GM12878 (cell line): ENCODE measurements around the gene GALK2. TPM values are rescaled to one million over a fixed set of nuclear protein-coding genes. Genes with fewer than 3 reads are reported as not detected.

ENCODE experiments used
- ATAC-seq: fragments of 200-7000 bp; cut with Tn5 transposase; 3 replicates; pipeline ENCODE4 v1.9.1; 2020; ENCODE audit warnings: mild to moderate bottlenecking, moderate library complexity
- BruUV-seq: library from RNA; stranded (reverse); fragments of 400-500 nt; replicated peaks from 2 replicates; lab custom pipeline; 2021; lab: Mats Ljungman, UMichigan
- CTCF ChIA-PET: fragments of 300-600 bp; sonication (Branson Sonifier 250); formaldehyde crosslinking; extraction: SDS; loops from one replicate; lab custom pipeline; 2021; ENCODE audit warnings: inconsistent platforms; lab: Yijun Ruan, JAX
- POLR2A ChIA-PET: fragments of 350-600 bp; formaldehyde crosslinking; extraction: SDS; loops from one replicate; lab custom pipeline; 2021; ENCODE audit warnings: inconsistent platforms; lab: Charles Lee
- RAD21 ChIA-PET: fragments of 300-600 bp; sonication (Branson Sonifier 250); formaldehyde crosslinking; loops from one replicate; lab custom pipeline; 2023; ENCODE audit warnings: antibody characterized with exemption; ENCODE audit not compliant: unreplicated experiment; lab: Charles Lee
- SMC1A ChIA-PET: fragments of 300-600 bp; sonication (Branson Sonifier 250); formaldehyde crosslinking; loops from one replicate; lab custom pipeline; 2023; ENCODE audit not compliant: unreplicated experiment, uncharacterized antibody; lab: Charles Lee
- DNase-seq: peaks from one replicate; pipeline ENCODE4 v3.0.0-alpha.2; 2011; ENCODE audit warnings: low read depth, low spot score
- FAIRE-seq: peaks from 3 replicates; lab custom pipeline; 2011; peaks lifted over from hg19 to GRCh38; lab: Jason Lieb, UNC
- H2AFZ ChIP-seq: 2 replicates; pipeline ENCODE4 v1.6.0; 2011; ENCODE audit warnings: low read depth, low read length, control low read depth; ENCODE audit not compliant: control insufficient read depth
- H3K27ac ChIP-seq: 2 replicates; pipeline ENCODE4 v1.5.1; 2011; ENCODE audit warnings: control low read depth; ENCODE audit not compliant: control insufficient read depth, insufficient read depth
- H3K27me3 ChIP-seq, 2 experiments: replicated peaks in 1 of 2; 2 replicates each; pipeline versions ENCODE4 v1.6.0 to v1.6.1; 2011; ENCODE audit warnings: low read length in 1 of 2; ENCODE audit not compliant: control insufficient read depth in 2 of 2, insufficient read depth in 2 of 2
- H3K36me3 ChIP-seq, 2 experiments: 2 replicates each; pipeline ENCODE4 v1.5.1; 2011; ENCODE audit warnings: low read length in 1 of 2; ENCODE audit not compliant: control insufficient read depth in 2 of 2, insufficient read depth in 2 of 2
- H3K4me1 ChIP-seq: 2 replicates; pipeline ENCODE4 v1.6.1; 2011; ENCODE audit warnings: mild to moderate bottlenecking, low read length, moderate library complexity, mixed read lengths; ENCODE audit not compliant: control insufficient read depth, insufficient read depth
- H3K4me2 ChIP-seq: 2 replicates; pipeline ENCODE4 v1.6.0; 2011; ENCODE audit warnings: control low read depth; ENCODE audit not compliant: control insufficient read depth, insufficient read depth
- H3K4me3 ChIP-seq: fragments of 200-600 bp; sonication (generic); 2 replicates; pipeline ENCODE4 v1.5.1; 2016
- H3K79me2 ChIP-seq: 2 replicates; pipeline ENCODE4 v1.6.0; 2011; ENCODE audit warnings: low read length; ENCODE audit not compliant: control insufficient read depth, insufficient read depth
- H3K9ac ChIP-seq: 2 replicates; pipeline ENCODE4 v1.8.0; 2011; ENCODE audit warnings: low read length, control low read depth, mixed read lengths; ENCODE audit not compliant: control insufficient read depth, insufficient read depth
- H3K9me3 ChIP-seq: replicated peaks from 3 replicates; pipeline ENCODE4 v1.5.1; 2011; ENCODE audit warnings: mild to moderate bottlenecking, low read length; ENCODE audit not compliant: control insufficient read depth, insufficient read depth
- H4K20me1 ChIP-seq: 2 replicates; pipeline ENCODE4 v1.6.0; 2011; ENCODE audit not compliant: control insufficient read depth, insufficient read depth
- CBX5 ChIP-seq: sonication (generic); IDR thresholded peaks from 2 replicates; pipeline ENCODE4 v1.6.1; 2016; ENCODE audit warnings: low read depth, moderate library complexity, mild to moderate bottlenecking, inconsistent platforms
- CREB1 ChIP-seq: IDR thresholded peaks from 2 replicates; pipeline ENCODE4 v1.6.1; 2012; ENCODE audit warnings: low read depth, mild to moderate bottlenecking, inconsistent platforms
- CTCF ChIP-seq, 3 experiments: IDR thresholded peaks in 2 of 3; conservative IDR thresholded peaks in 1 of 3; 2 replicates each; pipeline ENCODE4 v1.5.1; 2011; ENCODE audit warnings: low read depth in 3 of 3, low read length in 3 of 3, mild to moderate bottlenecking in 3 of 3, control low read depth in 2 of 3, moderate library complexity in 2 of 3, inconsistent platforms in 1 of 3, mixed read lengths in 1 of 3; ENCODE audit not compliant: control insufficient read depth in 2 of 3, insufficient read depth in 1 of 3; ENCODE audit errors: extremely low read depth in 1 of 3
- FOXM1 ChIP-seq: IDR thresholded peaks from 2 replicates; pipeline ENCODE4 v1.6.1; 2012; ENCODE audit warnings: low read depth, mild to moderate bottlenecking, inconsistent platforms, low read length, moderate library complexity
- LARP7 ChIP-seq: fragments of 450-650 bp; IDR thresholded peaks from 2 replicates; pipeline ENCODE4 v1.6.1; 2017; ENCODE audit warnings: mild to moderate bottlenecking
- NFYA ChIP-seq: IDR thresholded peaks from 2 replicates; pipeline ENCODE4 v1.6.1; 2011; ENCODE audit warnings: low read depth, mild to moderate bottlenecking, low read length, improper control_type of control experiment, borderline replicate concordance
- PML ChIP-seq: IDR thresholded peaks from 2 replicates; pipeline ENCODE4 v1.6.1; 2012; ENCODE audit warnings: low read length, inconsistent platforms
- POLR2A ChIP-seq: IDR thresholded peaks from 2 replicates; pipeline ENCODE4 v1.6.1; 2011; ENCODE audit warnings: low read depth, mild to moderate bottlenecking, low read length
- SREBF1 ChIP-seq: IDR thresholded peaks from 2 replicates; pipeline ENCODE4 v1.6.1; 2012; ENCODE audit warnings: mild to moderate bottlenecking, low read length
- TCF3 ChIP-seq: IDR thresholded peaks from 2 replicates; pipeline ENCODE4 v1.6.1; 2012; ENCODE audit warnings: low read depth, mild to moderate bottlenecking, low read length, borderline replicate concordance; ENCODE audit not compliant: insufficient read depth
- ZNF217 ChIP-seq: fragments of 450-650 bp; IDR thresholded peaks from 2 replicates; pipeline ENCODE4 v1.6.1; 2017; ENCODE audit warnings: antibody characterized with exemption, mild to moderate bottlenecking
- WGBS: methylation state at CpG from one replicate; pipeline ENCODE4 v1.1.6; 2016; ENCODE audit warnings: low lambda C conversion rate; ENCODE audit not compliant: insufficient replicate concordance, insufficient coverage; ENCODE audit errors: missing lambda C conversion rate; 5-methylcytosine and 5-hydroxymethylcytosine counted together
- in situ Hi-C: fragments of 300-500 bp; cut with MboI; formaldehyde crosslinking; loops from 9 replicates; pipeline ENCODE4 v1.14.3; 2018; ENCODE audit warnings: mixed read lengths
- intact Hi-C: fragments of 100-400 bp; cut with micrococcal nuclease; formaldehyde crosslinking; loops from one replicate; pipeline ENCODE4 v1.14.2; 2022; ENCODE audit not compliant: unreplicated experiment
- polyA plus RNA-seq, 11 experiments: library from polyadenylated mRNA; depleted of rRNA in 4 of 11; unstranded in 6 of 11; stranded (reverse) in 5 of 11; fragments of >200 nt; fragmentation: Nextera tagmentation in 4 of 11; fragmentation: Illumina TruSeq in 1 of 11; extraction: Ambion mirVana in 4 of 11; extraction: Trizol in 1 of 11; gene quantifications; 1 replicate in 1 of 11; 2 replicates in 10 of 11; pipeline versions ENCODE4 v1.2.1 to v1.2.3, GENCODE V29; 2011 to 2016; ENCODE audit warnings: inconsistent platforms in 2 of 11, missing spikeins in 2 of 11, low read depth in 1 of 11
- total RNA-seq, 4 experiments: library from RNA; depleted of rRNA in 3 of 4; stranded (reverse); fragments of >200 nt in 3 of 4; fragmentation: Illumina TruSeq in 1 of 4; extraction: Trizol in 1 of 4; gene quantifications; 2 replicates each; pipeline versions ENCODE4 v1.2.1 to v1.2.3, GENCODE V29; 2013 to 2021

GALK2 gene
- total and polyA plus RNA-seq, 10 of the 15 experiments (the other 5 are each of a cell fraction or from before 2014, with no cell fraction given): 11.9 to 26.7 (median 15.4) TPM

- H2AFZ ChIP-seq: no peak overlapping the region
- in situ Hi-C loops: loop anchor here (5.0 kb wide), 1 partner anchor 197 kb away; the partner anchor contains the start of gene FGF7
- TF ChIP-seq LARP7: no peak
- TF ChIP-seq CTCF (IDR thresholded peaks at IDR 0.05 in 2 of 3, conservative IDR thresholded peaks at IDR 0.05 in 1 of 3; ENCODE audit: control insufficient read depth in 2 of 3, extremely low read depth in 1 of 3, insufficient read depth in 1 of 3, low read depth in 3 of 3, low read length in 3 of 3): peak in 2 of 3 experiments; percentile 15 to 27; a peak in 3 of 6 replicates
- TF ChIP-seq, all 136 proteins: peak for 1
- Histone ChIP-seq H3K79me2 (no peaks in the 10 kb centered on the region; the same call in 1 of the 2 replicates), H3K27me3 (no peaks in the 10 kb centered on the region), H4K20me1 (no peaks in the 10 kb centered on the region), H3K9ac (no peak overlapping the region), H3K36me3 (no peaks in the 10 kb centered on the region; a peak in 1 of 4 replicates), H3K4me1 (no peaks in the 10 kb centered on the region), H3K9me3 (peaks cover 12% of the 10 kb centered on the region), H3K4me2 (no peak overlapping the region), H3K4me3 (no peak overlapping the region), H3K27ac (no peak overlapping the region)
- ChIA-PET POLR2A (no interaction called here), RAD21 (no interaction called here), SMC1A (no interaction called here), CTCF (interaction anchor here (0.6 to 3.2 kb wide), 4 partner anchors 11 to 366 kb away, joined by 3 to 12 read pairs (median 5); no protein-coding TSS in a partner anchor)
- no peak for DNase-seq
- no TSS peak for BruUV-seq
- no peak for FAIRE-seq
- ATAC-seq: no peak; the same call in 2 of the 3 replicates
- intact Hi-C loops: no loop called here
- 97% methylated on average over 3 of the region's 3 CpGs for WGBS
These were observed 55.7 kb downstream of the GALK2 start for GRCh38 chr15:49225572-49226281.

- peaks cover 5% of the 10 kb centered on the region; the same call in 1 of the 2 replicates for H3K4me1 ChIP-seq
- H3K79me2 ChIP-seq: no peaks in the 10 kb centered on the region; the same call in 1 of the 2 replicates
- intact Hi-C loops: no loop called here
- no peaks in the 10 kb centered on the region for H4K20me1 ChIP-seq
- H3K9me3 ChIP-seq: peaks cover 18% of the 10 kb centered on the region
- ChIA-PET SMC1A (no interaction called here), RAD21 (no interaction called here), CTCF (interaction anchor here (3.2 kb wide), 1 partner anchor 9 kb away, joined by 12 read pairs; no protein-coding TSS in a partner anchor)
- BruUV-seq: no TSS peak
- H3K4me2 ChIP-seq: no peak overlapping the region
- H3K4me3 ChIP-seq: no peak overlapping the region
- H3K27ac ChIP-seq: no peak overlapping the region
- in situ Hi-C loops: loop anchor here (5.0 kb wide), 1 partner anchor 195 kb away; the partner anchor contains the start of gene FGF7
- H3K27me3 ChIP-seq: no peaks in the 10 kb centered on the region
- no peak overlapping the region for H3K9ac ChIP-seq
- DNase-seq (no peak), ATAC-seq (no peak)
- TF ChIP-seq PML (no peak), CREB1 (no peak), POLR2A (no peak), NFYA (no peak), FOXM1 (no peak), TCF3 (no peak), SREBF1 (no peak), ZNF217 (no peak), CBX5 (no peak)
- TF ChIP-seq, all 136 proteins: peak for 0
- POLR2A ChIA-PET: no interaction called here
- Histone ChIP-seq H3K36me3 (no peaks in the 10 kb centered on the region; a peak in 1 of 4 replicates), H2AFZ (no peak overlapping the region)
- no peak for FAIRE-seq
These were observed 57.6 kb downstream of the GALK2 start for GRCh38 chr15:49227602-49228001.
